ENCODE results near the gene NTN5.

The NTN5 gene

DNA sequence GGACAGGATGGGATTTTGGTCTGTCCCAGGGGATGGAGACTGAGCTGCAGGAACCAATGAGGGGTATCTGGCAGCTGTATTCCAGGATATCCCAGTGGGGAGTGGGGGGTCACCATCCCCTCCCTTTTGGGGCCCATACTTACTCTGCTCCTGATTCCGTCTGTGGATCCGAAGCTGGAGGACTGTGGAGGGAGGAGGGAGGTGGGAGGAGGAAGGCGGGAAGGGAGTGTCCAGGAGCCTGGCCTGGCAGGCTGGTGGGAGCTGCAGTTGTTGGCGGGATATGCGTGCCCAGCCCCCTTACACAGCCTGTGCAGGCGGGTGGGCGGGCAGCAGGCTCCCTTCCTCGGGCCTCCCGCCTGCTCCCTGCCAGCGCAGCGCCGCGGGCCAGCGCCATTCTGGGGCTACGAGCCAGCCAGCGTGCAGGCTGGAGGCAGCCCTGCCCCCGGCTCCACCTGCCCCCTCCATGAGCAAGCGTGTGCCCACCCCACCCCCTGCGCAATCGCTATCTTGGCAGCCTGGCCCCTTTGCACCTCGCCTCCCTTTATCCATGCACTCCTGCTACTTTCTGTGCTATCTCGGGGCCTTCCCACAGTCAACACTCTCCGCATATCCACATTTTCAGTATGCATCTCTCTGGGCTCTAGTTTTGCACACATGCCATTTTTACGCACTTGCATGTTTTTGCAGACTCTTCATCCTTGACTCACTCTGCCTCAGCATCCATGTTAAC lies 43.9 kb upstream of the NTN5 start:
- no peak for DNase-seq (ENCODE audit: low spot score)
- ChIA-PET CTCF (interaction anchor here (0.5 to 0.7 kb wide), 3 partner anchors 23 to 141 kb away, joined by 3 to 9 read pairs (median 3); no protein-coding TSS in a partner anchor), POLR2A (ENCODE audit: low non-redundant PET) (interaction anchor here (0.6 kb wide), 1 partner anchor 21 kb away, joined by 4 read pairs; the partner anchor contains the start of gene FUT2)
- TF ChIP-seq, protein P1, sequence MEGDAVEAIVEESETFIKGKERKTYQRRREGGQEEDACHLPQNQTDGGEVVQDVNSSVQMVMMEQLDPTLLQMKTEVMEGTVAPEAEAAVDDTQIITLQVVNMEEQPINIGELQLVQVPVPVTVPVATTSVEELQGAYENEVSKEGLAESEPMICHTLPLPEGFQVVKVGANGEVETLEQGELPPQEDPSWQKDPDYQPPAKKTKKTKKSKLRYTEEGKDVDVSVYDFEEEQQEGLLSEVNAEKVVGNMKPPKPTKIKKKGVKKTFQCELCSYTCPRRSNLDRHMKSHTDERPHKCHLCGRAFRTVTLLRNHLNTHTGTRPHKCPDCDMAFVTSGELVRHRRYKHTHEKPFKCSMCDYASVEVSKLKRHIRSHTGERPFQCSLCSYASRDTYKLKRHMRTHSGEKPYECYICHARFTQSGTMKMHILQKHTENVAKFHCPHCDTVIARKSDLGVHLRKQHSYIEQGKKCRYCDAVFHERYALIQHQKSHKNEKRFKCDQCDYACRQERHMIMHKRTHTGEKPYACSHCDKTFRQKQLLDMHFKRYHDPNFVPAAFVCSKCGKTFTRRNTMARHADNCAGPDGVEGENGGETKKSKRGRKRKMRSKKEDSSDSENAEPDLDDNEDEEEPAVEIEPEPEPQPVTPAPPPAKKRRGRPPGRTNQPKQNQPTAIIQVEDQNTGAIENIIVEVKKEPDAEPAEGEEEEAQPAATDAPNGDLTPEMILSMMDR (conservative IDR thresholded peaks at IDR 0.05; ENCODE audit: low read depth): no peak
- H3K27ac ChIP-seq: peak overlapping the region; percentile 91

DNA sequence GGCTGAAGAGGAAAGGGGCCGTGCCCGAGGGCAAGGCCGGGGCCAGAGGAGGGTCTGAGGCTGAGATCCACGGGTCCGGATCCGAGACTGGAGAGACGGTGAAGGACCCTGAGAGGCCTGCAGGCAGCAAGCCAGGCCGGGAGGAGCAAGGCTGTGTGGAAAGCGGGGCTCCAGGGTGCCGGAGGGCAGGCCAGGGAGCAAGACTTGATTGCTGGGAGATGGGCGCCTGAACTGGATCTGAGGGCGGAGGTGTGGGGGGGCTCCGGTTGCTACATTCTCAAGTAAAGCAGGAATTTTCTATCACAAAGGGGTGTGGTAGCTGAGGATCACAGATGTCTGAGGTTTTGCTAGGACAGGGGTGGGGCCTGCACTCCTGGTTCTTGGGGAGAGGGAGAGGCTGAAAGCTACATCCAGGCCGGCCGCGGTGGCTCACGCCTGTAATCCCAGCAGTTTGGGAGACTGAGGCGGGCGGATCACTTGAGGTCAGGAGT lies 42.9 kb upstream of the NTN5 start:
- POLR2A ChIA-PET (ENCODE audit: low non-redundant PET): no interaction called here
- CTCF ChIA-PET: no interaction called here
- TF ChIP-seq, protein P1 (conservative IDR thresholded peaks at IDR 0.05; ENCODE audit: low read depth): no peak
- peak overlapping the region; percentile 91 for H3K27ac ChIP-seq
- no peak for DNase-seq (ENCODE audit: low spot score)

DNA sequence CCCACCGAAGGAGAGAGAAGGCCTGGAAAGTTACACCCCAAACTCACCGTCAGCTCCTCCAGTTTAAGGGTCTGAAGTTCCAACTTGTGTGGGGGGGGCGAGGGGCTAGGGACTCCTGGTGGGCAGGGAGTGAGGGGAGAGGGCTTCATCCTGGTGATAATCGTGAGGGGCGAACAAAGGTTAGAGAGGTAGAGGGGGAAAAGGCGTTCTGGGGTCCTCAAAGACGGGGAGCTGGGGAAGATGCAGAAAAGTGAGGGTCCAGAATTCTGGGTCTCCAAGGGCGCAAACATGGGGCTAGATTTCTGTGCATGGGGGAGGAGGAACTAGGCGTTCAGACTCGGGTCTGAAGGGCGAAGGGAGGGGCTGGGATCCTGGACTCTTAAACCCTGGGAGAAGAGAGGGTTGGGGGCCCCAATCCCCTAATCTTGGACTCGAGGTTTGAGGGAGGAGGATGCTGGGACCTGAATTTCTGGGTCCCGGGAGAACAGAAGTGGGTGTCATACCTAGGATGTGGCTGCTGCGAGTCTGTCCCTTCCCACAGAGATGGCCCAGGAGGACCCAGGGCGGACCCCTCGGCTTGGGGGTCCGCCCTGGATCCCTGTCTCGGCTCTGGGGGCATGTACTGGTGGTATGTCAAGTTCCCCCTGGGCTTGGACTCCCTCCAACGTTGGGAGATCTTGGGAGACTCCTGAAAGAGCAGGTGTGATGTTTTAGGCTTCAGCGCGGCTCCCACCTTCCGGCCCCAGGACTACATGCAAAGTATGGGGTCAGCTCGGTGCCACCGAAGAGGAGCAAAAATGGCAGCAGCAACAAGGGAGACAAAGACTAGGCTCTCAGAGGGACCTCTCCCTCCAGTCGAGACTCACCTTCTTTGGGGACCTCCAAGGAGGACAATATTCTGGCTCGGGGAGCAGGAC lies 42.2 kb upstream of the NTN5 start:
- CTCF ChIA-PET: no interaction called here
- no peak for DNase-seq (ENCODE audit: low spot score)
- TF ChIP-seq, protein P1 (conservative IDR thresholded peaks at IDR 0.05; ENCODE audit: low read depth): no peak
- POLR2A ChIA-PET (ENCODE audit: low non-redundant PET): interaction anchor here (1.5 kb wide), 1 partner anchor 24 kb away, joined by 3 read pairs; no protein-coding TSS in a partner anchor
- peak overlapping the region; percentile 91 for H3K27ac ChIP-seq

DNA sequence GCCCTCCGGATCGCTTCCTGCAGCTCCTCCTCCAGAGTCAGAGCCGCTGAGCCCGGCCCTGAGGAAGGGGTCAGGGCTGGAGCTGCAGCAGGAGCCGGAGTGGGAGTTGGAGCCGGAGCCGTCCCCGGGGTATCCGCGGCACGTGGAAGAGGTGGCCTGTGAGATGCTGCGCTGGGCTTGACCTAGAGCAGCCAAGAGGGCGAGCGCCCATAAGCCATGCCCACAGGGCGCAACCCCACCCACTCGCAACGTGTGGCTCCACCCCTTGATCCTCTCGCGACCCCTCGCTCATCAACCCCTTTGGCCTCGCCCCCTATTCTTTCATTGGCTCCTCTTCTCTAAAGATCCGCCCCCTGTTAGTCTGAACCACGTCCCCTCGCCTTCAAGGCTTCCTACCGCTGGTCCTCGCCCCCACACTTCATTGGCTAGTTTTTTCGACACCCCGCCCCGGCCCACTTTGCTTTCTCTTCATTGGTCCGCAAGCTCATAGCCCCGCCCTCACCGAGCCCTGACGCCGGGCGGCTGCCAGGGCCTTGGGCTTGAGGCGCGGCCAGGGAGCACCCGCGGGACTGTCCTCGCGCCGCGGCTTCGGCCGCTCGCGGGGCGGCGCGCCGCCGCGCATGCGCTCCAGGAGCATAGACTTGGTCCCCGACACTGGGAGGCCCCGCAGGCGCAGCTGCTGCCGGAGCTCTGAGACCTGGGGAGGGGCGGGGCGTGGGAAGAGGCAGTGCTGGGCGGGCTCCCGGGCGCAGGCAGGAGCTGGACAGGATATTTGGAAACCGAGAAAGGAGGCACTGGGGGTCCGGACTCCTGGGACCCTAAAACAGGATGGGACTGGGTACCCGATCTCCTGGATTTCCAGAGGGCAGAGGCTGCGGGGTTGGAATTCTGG lies 41.3 kb upstream of the NTN5 start:
- H3K27ac ChIP-seq: peak overlapping the region; percentile 91
- POLR2A ChIA-PET (ENCODE audit: low non-redundant PET): interaction anchor here (0.5 to 1.5 kb wide), 2 partner anchors 25 to 65 kb away, joined by 3 to 5 read pairs; no protein-coding TSS in a partner anchor
- DNase-seq (ENCODE audit: low spot score): peak; percentile 100
- CTCF ChIA-PET: interaction anchor here (1.1 kb wide), 2 partner anchors 25 to 131 kb away, joined by 3 read pairs; no protein-coding TSS in a partner anchor
- TF ChIP-seq, protein P1 (conservative IDR thresholded peaks at IDR 0.05; ENCODE audit: low read depth): no peak

DNA sequence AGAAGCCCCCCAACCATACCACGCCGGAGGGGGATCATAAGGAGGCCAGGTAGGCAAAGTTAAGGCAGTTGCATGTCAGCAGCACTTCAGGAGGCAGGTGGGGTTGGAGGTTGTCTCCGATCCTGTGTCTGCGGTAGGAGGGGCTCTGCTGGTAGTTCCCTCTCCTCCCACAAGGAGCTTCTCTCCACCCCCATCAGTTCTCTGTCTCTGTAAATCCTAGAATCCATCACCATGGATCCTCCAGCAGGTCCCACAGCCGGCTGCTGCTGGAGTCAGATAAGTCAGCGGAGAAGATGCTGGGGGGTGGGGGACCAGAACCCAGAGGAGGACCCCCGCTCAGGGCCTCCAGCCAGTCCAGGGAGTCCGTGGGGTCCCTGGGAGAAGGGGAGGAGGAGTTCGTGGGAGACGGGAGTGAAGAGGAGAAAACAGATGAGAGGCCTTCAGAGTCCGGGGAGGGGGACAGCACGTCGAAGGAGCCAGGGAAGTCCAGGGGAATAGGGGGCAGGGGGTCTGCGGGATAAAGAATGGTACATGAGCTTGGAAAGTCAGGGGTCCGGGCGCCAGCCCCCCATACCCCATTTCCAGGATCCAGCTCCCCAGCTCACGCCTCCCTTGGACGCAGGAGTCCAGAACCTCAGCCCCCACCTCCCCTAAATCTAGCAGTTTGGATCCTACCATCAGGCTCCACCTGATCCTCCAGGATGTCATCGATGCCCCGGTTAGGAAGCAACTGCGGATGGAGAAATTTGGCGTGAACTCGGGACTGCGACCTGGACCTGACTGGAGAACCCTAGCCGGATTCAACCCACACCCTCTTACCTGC lies 40.4 kb upstream of the NTN5 start:
- TF ChIP-seq, protein P1 (conservative IDR thresholded peaks at IDR 0.05; ENCODE audit: low read depth): no peak
- ChIA-PET POLR2A (ENCODE audit: low non-redundant PET) (interaction anchor here (0.5 to 1.5 kb wide), 2 partner anchors 26 to 64 kb away, joined by 3 to 5 read pairs; no protein-coding TSS in a partner anchor), CTCF (interaction anchor here (1.1 kb wide), 2 partner anchors 26 to 130 kb away, joined by 3 read pairs; no protein-coding TSS in a partner anchor)
- peak overlapping the region; percentile 91 for H3K27ac ChIP-seq
- no peak for DNase-seq (ENCODE audit: low spot score)
